Keratinocyte (primary cell): ENCODE measurements around the gene CPNE1. TPM values are rescaled to one million over a fixed set of nuclear protein-coding genes. Genes with fewer than 3 reads are reported as not detected.

Source experiments
- DNase-seq: peaks from one replicate; pipeline ENCODE4 v3.0.0-alpha.2; 2011; ENCODE audit warnings: low read depth, missing footprints, low spot score
- FAIRE-seq: peaks from 2 replicates; lab custom pipeline; 2011; peaks lifted over from hg19 to GRCh38; lab: Jason Lieb, UNC
- H2AFZ ChIP-seq: 2 replicates; pipeline ENCODE4 v1.6.0; 2012; ENCODE audit warnings: low read length, control low read depth, inconsistent platforms; ENCODE audit not compliant: control insufficient read depth
- H3K27ac ChIP-seq: 2 replicates; pipeline ENCODE4 v1.5.1; 2011; ENCODE audit warnings: low read length; ENCODE audit not compliant: control insufficient read depth, insufficient read depth
- H3K27me3 ChIP-seq: 3 replicates; pipeline ENCODE4 v1.6.0; 2011; ENCODE audit warnings: low read length; ENCODE audit not compliant: control insufficient read depth, insufficient read depth; ENCODE audit errors: extremely low read depth
- H3K36me3 ChIP-seq, 2 experiments: 2 replicates in 1 of 2; 3 replicates in 1 of 2; pipeline ENCODE4 v1.5.1; 2011; ENCODE audit warnings: low read length in 2 of 2, mild to moderate bottlenecking in 1 of 2; ENCODE audit not compliant: control insufficient read depth in 2 of 2, insufficient read depth in 2 of 2; ENCODE audit errors: extremely low read depth in 1 of 2
- H3K4me1 ChIP-seq: 3 replicates; pipeline ENCODE4 v1.5.1; 2011; ENCODE audit warnings: low read length; ENCODE audit not compliant: control insufficient read depth, insufficient read depth; ENCODE audit errors: extremely low read depth
- H3K4me2 ChIP-seq: 3 replicates; pipeline ENCODE4 v1.6.0; 2011; ENCODE audit warnings: low read depth, low read length; ENCODE audit not compliant: control insufficient read depth, insufficient read depth; ENCODE audit errors: extremely low read depth
- H3K4me3 ChIP-seq, 3 experiments: fragments of 200-600 bp in 1 of 3; sonication (generic) in 1 of 3; 2 replicates in 2 of 3; 3 replicates in 1 of 3; pipeline ENCODE4 v1.5.1; 2011 to 2016; ENCODE audit warnings: low read length in 3 of 3, mild to moderate bottlenecking in 3 of 3, control low read depth in 2 of 3, inconsistent platforms in 1 of 3, low read depth in 1 of 3, mixed read lengths in 1 of 3, mixed run types in 1 of 3, moderate library complexity in 1 of 3; ENCODE audit not compliant: control insufficient read depth in 2 of 3, insufficient read depth in 2 of 3; ENCODE audit errors: extremely low read depth in 1 of 3
- H3K79me2 ChIP-seq: 2 replicates; pipeline ENCODE4 v1.6.0; 2012; ENCODE audit warnings: low read length; ENCODE audit not compliant: control insufficient read depth, insufficient read depth
- H3K9ac ChIP-seq: 3 replicates; pipeline ENCODE4 v1.6.0; 2011; ENCODE audit warnings: low read length; ENCODE audit not compliant: control insufficient read depth, insufficient read depth; ENCODE audit errors: extremely low read depth
- H3K9me1 ChIP-seq: 3 replicates; pipeline ENCODE4 v1.6.0; 2011; ENCODE audit warnings: low read length; ENCODE audit not compliant: control insufficient read depth, insufficient read depth; ENCODE audit errors: extremely low read depth
- H3K9me3 ChIP-seq: 2 replicates; pipeline ENCODE4 v1.5.1; 2012; ENCODE audit warnings: low read depth, low read length; ENCODE audit not compliant: control insufficient read depth
- H4K20me1 ChIP-seq: 3 replicates; pipeline ENCODE4 v1.6.0; 2011; ENCODE audit warnings: low read length; ENCODE audit not compliant: control insufficient read depth, insufficient read depth; ENCODE audit errors: extremely low read depth
- CTCF ChIP-seq, 3 experiments: IDR thresholded peaks in 1 of 3; conservative IDR thresholded peaks in 1 of 3; optimal IDR thresholded peaks in 1 of 3; 2 replicates in 2 of 3; 3 replicates in 1 of 3; pipeline versions ENCODE3 to v1.5.1; 2011; ENCODE audit warnings: low read length in 3 of 3, mild to moderate bottlenecking in 3 of 3, moderate library complexity in 2 of 3, control low read depth in 1 of 3, inconsistent platforms in 1 of 3; ENCODE audit not compliant: insufficient read depth in 2 of 3; ENCODE audit errors: extremely low read depth in 1 of 3
- EZH2 ChIP-seq: IDR thresholded peaks from one replicate; pipeline ENCODE4 v1.6.1; 2012; ENCODE audit warnings: inconsistent platforms, mild to moderate bottlenecking, low read length, moderate library complexity
- dilution Hi-C: fragments of 300-500 bp; cut with MboI; formaldehyde crosslinking; loops from one replicate; pipeline ENCODE4 v1.7.0; 2020; ENCODE audit warnings: low sequenced_read_pairs; ENCODE audit not compliant: extremely low pct_ligation_motif_present
- polyA plus RNA-seq, 5 experiments: library from polyadenylated mRNA; depleted of rRNA in 3 of 5; stranded (reverse) in 3 of 5; stranded (forward) in 1 of 5; unstranded in 1 of 5; fragments of >200 nt; gene quantifications; 1 replicate in 1 of 5; 2 replicates in 3 of 5; 3 replicates in 1 of 5; pipeline versions ENCODE4 v1.2.1 to v1.2.3, GENCODE V29; 2011 to 2012; ENCODE audit warnings: missing spikeins in 2 of 5, low read depth in 1 of 5, low replicate concordance in 1 of 5

The CPNE1 gene
- polyA plus RNA-seq, 1 donor (not counting 4 experiments of a cell fraction or from before 2014, with no cell fraction given), result 111 TPM

- no peak for TF ChIP-seq EZH2
- TF ChIP-seq CTCF (optimal IDR thresholded peaks at IDR 0.05 in 1 of 3, IDR thresholded peaks at IDR 0.05 in 1 of 3, conservative IDR thresholded peaks at IDR 0.05 in 1 of 3; ENCODE audit: extremely low read depth in 1 of 3, insufficient read depth in 2 of 3, low read length in 3 of 3), result no peak
- Histone ChIP-seq H3K4me2 (peak overlapping the region; percentile 87), H3K79me2 (no peaks in the 10 kb centered on the region), H3K9me1 (no peaks in the 10 kb centered on the region), H3K4me3 (peak overlapping the region in 1 of 3 experiments; percentile 42), H3K4me1 (peaks cover 7% of the 10 kb centered on the region), H3K9me3 (no peaks in the 10 kb centered on the region), H3K27ac (no peak overlapping the region), H2AFZ (peak overlapping the region; percentile 80), H4K20me1 (no peaks in the 10 kb centered on the region), H3K27me3 (peaks cover 46% of the 10 kb centered on the region), H3K9ac (peak overlapping the region; percentile 41), H3K36me3 (no peaks in the 10 kb centered on the region)
- dilution Hi-C loops, result no loop called here
- FAIRE-seq, result no peak
- DNase-seq, result no peak
Observed at GRCh38 chr20:35601990-35602389, 62.7 kb downstream of the CPNE1 start.

GRCh38 chr20:35600993-35601973, 63.4 kb downstream of the CPNE1 start:
- H3K4me2 ChIP-seq, result peak overlapping the region; percentile 87
- H2AFZ ChIP-seq, result peak overlapping the region; percentile 80
- H3K27ac ChIP-seq, result no peak overlapping the region
- no peaks in the 10 kb centered on the region for H3K36me3 ChIP-seq
- FAIRE-seq, result no peak
- H3K4me1 ChIP-seq, result peaks cover 7% of the 10 kb centered on the region
- no peaks in the 10 kb centered on the region for H3K9me3 ChIP-seq
- H4K20me1 ChIP-seq, result no peaks in the 10 kb centered on the region
- H3K9me1 ChIP-seq, result no peaks in the 10 kb centered on the region
- TF ChIP-seq EZH2 (no peak), CTCF (optimal IDR thresholded peaks at IDR 0.05 in 1 of 3, IDR thresholded peaks at IDR 0.05 in 1 of 3, conservative IDR thresholded peaks at IDR 0.05 in 1 of 3; ENCODE audit: extremely low read depth in 1 of 3, insufficient read depth in 2 of 3, low read length in 3 of 3) (peak; percentile 25 to 72 (median 57))
- H3K4me3 ChIP-seq, result peak overlapping the region; percentile 12 to 61 (median 59)
- dilution Hi-C loops, result no loop called here
- peaks cover 49% of the 10 kb centered on the region for H3K27me3 ChIP-seq
- no peak for DNase-seq
- peak overlapping the region; percentile 41 for H3K9ac ChIP-seq
- H3K79me2 ChIP-seq, result no peaks in the 10 kb centered on the region
